ENCODE measurements around the gene ARHGAP8.

- TF ChIP-seq CTCF (IDR thresholded peaks at IDR 0.05) (no peak), EZH2 (IDR thresholded peaks at IDR 0.05; ENCODE audit: borderline replicate concordance, insufficient read depth, low read depth, low read length, poor library complexity, severe bottlenecking) (no peak)
These were observed 10.4 kb upstream of the ARHGAP8 start for GRCh38 chr22:44741929-44742328.

All from B cell (primary cell).